IMR-90 (cell line): ENCODE data around the gene AMDHD2. TPM values are rescaled to one million over a fixed set of nuclear protein-coding genes. Genes with fewer than 3 reads are reported as not detected.

ENCODE experiments used
- ATAC-seq: fragments of 200-7000 bp; cut with Tn5 transposase; 2 replicates; pipeline ENCODE4 v1.9.1; 2020; ENCODE audit warnings: low read depth, mild to moderate bottlenecking, moderate library complexity
- BruUV-seq: library from RNA; stranded (reverse); fragments of 400-500 nt; replicated peaks from 2 replicates; lab custom pipeline; 2021; lab: Mats Ljungman, UMichigan
- CTCF ChIA-PET: fragments of 300-600 bp; formaldehyde crosslinking; extraction: SDS; loops from one replicate; lab custom pipeline; 2021; ENCODE audit warnings: antibody characterized with exemption; lab: Yijun Ruan, JAX
- POLR2A ChIA-PET: fragments of 300-600 bp; sonication (Branson Sonifier 250); formaldehyde crosslinking; loops from one replicate; lab custom pipeline; 2022; ENCODE audit warnings: antibody characterized with exemption; ENCODE audit not compliant: unreplicated experiment; lab: Charles Lee
- DNase-seq: peaks from one replicate; pipeline ENCODE4 v3.0.0; 2013
- H2AFZ ChIP-seq: replicated peaks from 2 replicates; pipeline ENCODE3; 2013; ENCODE audit warnings: low read length, mild to moderate bottlenecking; ENCODE audit not compliant: poor library complexity
- H2AK5ac ChIP-seq: 2 replicates; pipeline ENCODE4 v1.6.1; 2013; ENCODE audit warnings: low read depth, low read length, inconsistent platforms
- H2AK9ac ChIP-seq: replicated peaks from 2 replicates; pipeline ENCODE3; 2013; ENCODE audit warnings: mild to moderate bottlenecking, low read depth, low read length, moderate library complexity; ENCODE audit not compliant: poor library complexity
- H2BK120ac ChIP-seq: 2 replicates; pipeline ENCODE4 v1.6.1; 2013; ENCODE audit warnings: low read depth, low read length, inconsistent platforms
- H2BK15ac ChIP-seq: 3 replicates; pipeline ENCODE4 v1.6.1; 2013; ENCODE audit warnings: low read depth, low read length, inconsistent platforms
- H2BK20ac ChIP-seq: 2 replicates; pipeline ENCODE4 v1.6.1; 2013; ENCODE audit warnings: low read depth, mild to moderate bottlenecking, inconsistent platforms, low read length, moderate library complexity
- H2BK5ac ChIP-seq: 2 replicates; pipeline ENCODE4 v1.6.1; 2013; ENCODE audit warnings: mild to moderate bottlenecking, low read depth, low read length, inconsistent platforms; ENCODE audit not compliant: poor library complexity, severe bottlenecking
- H3K14ac ChIP-seq: replicated peaks from 2 replicates; pipeline ENCODE4 v1.6.1; 2013; ENCODE audit warnings: low read depth, low read length, inconsistent platforms
- H3K18ac ChIP-seq: 2 replicates; pipeline ENCODE4 v1.6.1; 2013; ENCODE audit warnings: low read depth, low read length, control low read depth
- H3K23ac ChIP-seq: 2 replicates; pipeline ENCODE4 v1.6.1; 2013; ENCODE audit warnings: low read depth, low read length, inconsistent platforms
- H3K27ac ChIP-seq: 2 replicates; pipeline ENCODE4 v1.5.1; 2013; ENCODE audit warnings: mild to moderate bottlenecking, control low read depth, low read length; ENCODE audit not compliant: insufficient read depth
- H3K27me3 ChIP-seq: 2 replicates; pipeline ENCODE4 v1.6.1; 2013; ENCODE audit warnings: low read length; ENCODE audit not compliant: control insufficient read depth, insufficient read depth
- H3K36me3 ChIP-seq: 2 replicates; pipeline ENCODE4 v1.6.1; 2013; ENCODE audit warnings: low read length, mixed read lengths; ENCODE audit not compliant: control insufficient read depth, insufficient read depth
- H3K4ac ChIP-seq: 2 replicates; pipeline ENCODE4 v1.6.1; 2013; ENCODE audit warnings: low read depth, low read length, inconsistent platforms
- H3K4me1 ChIP-seq: 2 replicates; pipeline ENCODE4 v1.6.1; 2013; ENCODE audit warnings: low read length, mixed read lengths; ENCODE audit not compliant: control insufficient read depth, insufficient read depth
- H3K4me2 ChIP-seq: 2 replicates; pipeline ENCODE4 v1.6.1; 2013; ENCODE audit warnings: low read depth, mild to moderate bottlenecking, control low read depth, low read length, moderate library complexity
- H3K4me3 ChIP-seq: 2 replicates; pipeline ENCODE4 v1.5.1; 2013; ENCODE audit warnings: low read depth, mild to moderate bottlenecking, control low read depth, low read length, moderate library complexity; ENCODE audit not compliant: insufficient read depth
- H3K56ac ChIP-seq: 2 replicates; pipeline ENCODE4 v1.6.1; 2013; ENCODE audit warnings: low read length, inconsistent platforms; ENCODE audit not compliant: insufficient read depth; ENCODE audit errors: extremely low read depth
- H3K79me1 ChIP-seq, 2 experiments: 2 replicates each; pipeline ENCODE4 v1.6.1; 2013; ENCODE audit warnings: low read length in 2 of 2, inconsistent platforms in 1 of 2, low read depth in 1 of 2
- H3K9ac ChIP-seq: 2 replicates; pipeline ENCODE4 v1.6.1; 2013; ENCODE audit warnings: low read depth, low read length, control low read depth
- H3K9me1 ChIP-seq: 2 replicates; pipeline ENCODE4 v1.6.1; 2013; ENCODE audit warnings: low read length, inconsistent platforms; ENCODE audit not compliant: insufficient read depth
- H3K9me3 ChIP-seq: 2 replicates; pipeline ENCODE4 v1.6.1; 2013; ENCODE audit warnings: low read length; ENCODE audit not compliant: control insufficient read depth, insufficient read depth
- H4K20me1 ChIP-seq: 2 replicates; pipeline ENCODE4 v1.6.1; 2013; ENCODE audit warnings: low read length, inconsistent platforms; ENCODE audit not compliant: insufficient read depth
- H4K5ac ChIP-seq: 2 replicates; pipeline ENCODE4 v1.6.1; 2013; ENCODE audit warnings: mild to moderate bottlenecking, low read depth, low read length, control low read depth
- H4K8ac ChIP-seq, 2 experiments: 2 replicates each; pipeline ENCODE4 v1.6.1; 2013; ENCODE audit warnings: low read depth in 2 of 2, low read length in 2 of 2, control low read depth in 1 of 2, inconsistent platforms in 1 of 2
- H4K91ac ChIP-seq: 2 replicates; pipeline ENCODE4 v1.6.1; 2013; ENCODE audit warnings: low read depth, low read length, inconsistent platforms; ENCODE audit not compliant: insufficient read depth
- CEBPB ChIP-seq: IDR thresholded peaks from 2 replicates; pipeline ENCODE4 v1.6.1; 2012; ENCODE audit warnings: low read depth, low read length, improper control_type of control experiment
- CHD1 ChIP-seq: IDR thresholded peaks from 2 replicates; pipeline ENCODE4 v1.6.1; 2012; ENCODE audit warnings: low read depth, low read length, improper control_type of control experiment
- MAFK ChIP-seq: IDR thresholded peaks from 2 replicates; pipeline ENCODE4 v1.6.1; 2012; ENCODE audit warnings: low read depth, low read length, improper control_type of control experiment
- MXI1 ChIP-seq: IDR thresholded peaks from 2 replicates; pipeline ENCODE4 v1.6.1; 2012; ENCODE audit warnings: low read depth, mild to moderate bottlenecking, low read length, moderate library complexity, borderline replicate concordance
- NFE2L2 ChIP-seq: fragments of 150-350 bp; IDR thresholded peaks from 2 replicates; pipeline ENCODE4 v1.6.1; 2016; ENCODE audit warnings: low read depth, mild to moderate bottlenecking, low read length
- POLR2A ChIP-seq: IDR thresholded peaks from 2 replicates; pipeline ENCODE4 v1.6.1; 2012; ENCODE audit warnings: mild to moderate bottlenecking, low read depth, low read length
- RCOR1 ChIP-seq: IDR thresholded peaks from 2 replicates; pipeline ENCODE4 v1.6.1; 2012; ENCODE audit warnings: mild to moderate bottlenecking, low read length, improper control_type of control experiment; ENCODE audit not compliant: insufficient replicate concordance
- SMC3 ChIP-seq: fragments of 150-350 bp; IDR thresholded peaks from 2 replicates; pipeline ENCODE4 v1.6.1; 2016; ENCODE audit warnings: low read depth, mild to moderate bottlenecking, antibody characterized with exemption, low read length, moderate library complexity
- USF2 ChIP-seq: fragments of 150-350 bp; IDR thresholded peaks from 2 replicates; pipeline ENCODE4 v1.6.1; 2017; ENCODE audit warnings: mild to moderate bottlenecking, antibody characterized with exemption, low read length, low read depth
- WGBS, 2 experiments: methylation state at CpG; one replicate each; pipeline versions ENCODE4 v1.1.5 to v1.1.7; 2013; ENCODE audit warnings: missing lambda C conversion rate in 2 of 2; ENCODE audit not compliant: insufficient read length in 1 of 2; ENCODE audit errors: extremely low coverage in 2 of 2; 5-methylcytosine and 5-hydroxymethylcytosine counted together
- dilution Hi-C: fragments of 300-500 bp; cut with HindIII; formaldehyde crosslinking; loops from one replicate; pipeline ENCODE4 v1.14.3; 2018; ENCODE audit warnings: low sequenced_read_pairs; ENCODE audit not compliant: unreplicated experiment
- in situ Hi-C: fragments of 300-500 bp; cut with MboI; formaldehyde crosslinking; loops from 3 replicates; pipeline ENCODE4 v1.14.3; 2019; ENCODE audit warnings: low sequenced_read_pairs, inconsistent platforms, mixed read lengths
- intact Hi-C: fragments of 100-400 bp; cut with micrococcal nuclease; formaldehyde crosslinking; loops from 2 replicates; pipeline ENCODE4 v1.10.0; 2022
- polyA plus RNA-seq, 3 experiments: library from polyadenylated mRNA; depleted of rRNA; stranded (reverse); fragments of >200 nt; gene quantifications; 2 replicates each; pipeline ENCODE4 v1.2.3, GENCODE V29; 2012; ENCODE audit warnings: low replicate concordance in 1 of 3
- total RNA-seq: library from RNA; depleted of rRNA; stranded (reverse); fragments of >200 nt; gene quantifications from 2 replicates; pipeline ENCODE4 v1.2.3, GENCODE V29; 2012
- TF ChIP-seq, protein P1 (sequence below): fragments of 150-350 bp; IDR thresholded peaks from 2 replicates; pipeline ENCODE4 v1.6.1; 2016; ENCODE audit warnings: low read depth, mild to moderate bottlenecking, low read length, moderate library complexity, borderline replicate concordance

AMDHD2 gene
- total and polyA plus RNA-seq, 2 of the 4 experiments (the other 2 are of a cell fraction), result 10.6 to 30.3 TPM

- no peak for TF ChIP-seq MXI1
Measured at GRCh38 chr16:2490190-2491105, 29.7 kb upstream of the AMDHD2 start (continued).

DNA sequence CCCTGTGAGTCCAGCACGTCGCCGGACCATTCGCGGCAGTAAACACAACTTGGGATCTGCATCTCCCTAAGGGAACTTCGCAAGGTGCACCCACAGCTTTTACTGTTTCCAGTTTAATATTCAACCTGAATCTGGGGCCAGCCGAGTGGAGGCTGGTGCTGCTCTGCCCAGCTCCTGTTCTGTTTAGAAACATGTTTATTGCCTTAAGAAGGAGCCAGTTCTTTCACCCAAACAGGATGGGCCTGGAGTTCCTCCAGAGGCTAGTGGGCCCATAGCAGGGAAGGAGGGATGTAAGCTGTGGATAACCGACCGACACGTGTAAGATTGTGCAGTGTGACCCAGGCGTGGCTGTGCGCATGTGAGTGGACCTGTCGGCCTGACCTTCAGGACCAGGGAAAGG lies 27.9 kb upstream of the AMDHD2 start:
- Histone ChIP-seq H3K4me1 (peaks cover 7% of the 10 kb centered on the region), H3K4me2 (no peak overlapping the region), H2AK5ac (no peak overlapping the region), H2BK120ac (no peak overlapping the region), H3K36me3 (peaks cover 14% of the 10 kb centered on the region; the same call in 1 of the 2 replicates), H3K79me1 (peaks cover 6 to 41% of the 10 kb centered on the region in 2 experiments), H2AFZ (no peak overlapping the region), H2BK15ac (no peak overlapping the region), H2BK20ac (no peak overlapping the region), H4K91ac (no peak overlapping the region), H3K9me1 (0 out of 2 replicates have a peak, but pooled peaks cover 4% of the 10 kb centered on the region), H3K14ac (no peak overlapping the region), H4K20me1 (peaks cover 19% of the 10 kb centered on the region), H3K27ac (no peak overlapping the region), H3K27me3 (no peaks in the 10 kb centered on the region), H4K5ac (no peak overlapping the region), H2AK9ac (no peak overlapping the region), H3K9ac (no peak overlapping the region), H2BK5ac (no peak overlapping the region), H3K56ac (no peak overlapping the region), H3K9me3 (no peaks in the 10 kb centered on the region), H3K23ac (no peak overlapping the region), H3K18ac (no peak overlapping the region), H3K4me3 (no peak overlapping the region), H3K4ac (no peak overlapping the region), H4K8ac (no peak overlapping the region)
- POLR2A ChIA-PET, result no interaction called here
- CTCF ChIA-PET, result interaction anchor here (0.6 kb wide), 1 partner anchor 10 kb away, joined by 3 read pairs; no protein-coding TSS in a partner anchor
- TF ChIP-seq RCOR1, result no peak
- TF ChIP-seq POLR2A, result no peak
- no peak for TF ChIP-seq SMC3
- no peak for TF ChIP-seq CEBPB
- no peak for TF ChIP-seq MXI1
- TF ChIP-seq, protein P1, sequence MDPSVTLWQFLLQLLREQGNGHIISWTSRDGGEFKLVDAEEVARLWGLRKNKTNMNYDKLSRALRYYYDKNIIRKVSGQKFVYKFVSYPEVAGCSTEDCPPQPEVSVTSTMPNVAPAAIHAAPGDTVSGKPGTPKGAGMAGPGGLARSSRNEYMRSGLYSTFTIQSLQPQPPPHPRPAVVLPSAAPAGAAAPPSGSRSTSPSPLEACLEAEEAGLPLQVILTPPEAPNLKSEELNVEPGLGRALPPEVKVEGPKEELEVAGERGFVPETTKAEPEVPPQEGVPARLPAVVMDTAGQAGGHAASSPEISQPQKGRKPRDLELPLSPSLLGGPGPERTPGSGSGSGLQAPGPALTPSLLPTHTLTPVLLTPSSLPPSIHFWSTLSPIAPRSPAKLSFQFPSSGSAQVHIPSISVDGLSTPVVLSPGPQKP, result no peak
- TF ChIP-seq NFE2L2, result no peak
- TF ChIP-seq MAFK, result no peak
- no peak for TF ChIP-seq CHD1
- TF ChIP-seq USF2, result no peak
- ATAC-seq (no peak), DNase-seq (no peak)
- dilution Hi-C loops, result no loop called here
- intact Hi-C loops, result no loop called here
- in situ Hi-C loops, result no loop called here
- 95% methylated on average over 6 of the region's 13 CpGs; no CpG with 5 or more reads in 1 of the 2 experiments for WGBS, 2 experiments
- BruUV-seq, result no TSS peak
